KG1 (cell line): ENCODE measurements around the gene LYPD6.
"Not testable (repeated sequence)": the region's sequence is repeated elsewhere in the genome, so short reads cannot be mapped to it uniquely, and the experiment has no call there.

ENCODE experiments used
- DNase-seq: peaks from one replicate; lab custom pipeline; 2025; lab: John Stamatoyannopoulos, UW

Gene LYPD6

DNA sequence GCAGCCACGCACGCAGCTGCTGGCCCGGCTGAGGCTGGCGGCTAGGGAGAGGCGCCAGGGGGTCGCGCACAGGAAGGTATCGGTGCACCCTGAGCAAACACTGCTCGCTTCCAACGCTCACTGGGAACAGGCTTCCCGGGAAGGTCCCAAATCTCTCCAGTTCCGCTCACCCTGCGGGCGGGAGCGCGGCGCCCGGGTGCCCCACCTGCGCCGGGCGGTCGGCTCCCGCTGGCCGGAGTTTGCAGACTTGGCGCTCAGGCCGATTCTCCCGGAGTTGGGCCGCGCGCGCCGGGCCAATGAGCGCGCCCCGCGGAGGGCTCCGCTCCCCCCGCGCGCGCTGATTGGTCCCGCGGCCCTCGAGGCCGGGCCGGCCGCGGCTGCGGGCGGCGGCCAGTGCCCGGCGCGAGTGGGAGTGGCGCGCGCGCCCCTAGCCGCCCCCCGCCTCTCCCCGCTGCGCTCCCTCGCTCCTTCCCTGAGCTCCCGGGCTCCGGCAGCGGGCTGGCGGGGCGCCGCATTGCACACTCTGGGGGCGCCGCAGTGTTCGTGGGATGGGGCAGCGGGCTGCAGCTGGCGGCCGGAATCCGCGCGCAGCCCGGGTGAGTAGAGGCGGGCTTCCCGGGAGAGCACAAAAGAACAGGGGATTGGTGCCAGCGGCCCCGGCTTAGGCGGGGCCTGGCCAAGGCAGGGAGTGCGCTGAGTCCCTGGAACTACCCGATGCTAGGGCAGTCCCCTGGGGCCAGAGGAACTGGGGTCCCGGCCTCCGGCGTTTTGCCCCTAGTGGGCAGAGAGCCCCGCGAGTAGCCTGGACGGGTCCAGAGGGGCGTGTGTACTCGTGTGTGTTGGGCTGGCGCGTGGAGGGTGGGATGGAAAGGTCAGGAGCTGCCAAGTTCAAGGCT lies at the start of gene LYPD6:
LYPD6 (plus strand) TSS at position 461 of the 896 bp plus-strand sequence. CDS start 107,122 bp downstream, outside the sequence.
- DNase-seq = no peak

GRCh38 chr2:149281441-149281840 lies 48.9 kb upstream of the LYPD6 start:
- no peak for DNase-seq

- DNase-seq = no peak
Measured at GRCh38 chr2:149290662-149291061, 39.7 kb upstream of the LYPD6 start.

- no peak for DNase-seq
Measured at GRCh38 chr2:149291881-149292280, 38.5 kb upstream of the LYPD6 start.

DNA sequence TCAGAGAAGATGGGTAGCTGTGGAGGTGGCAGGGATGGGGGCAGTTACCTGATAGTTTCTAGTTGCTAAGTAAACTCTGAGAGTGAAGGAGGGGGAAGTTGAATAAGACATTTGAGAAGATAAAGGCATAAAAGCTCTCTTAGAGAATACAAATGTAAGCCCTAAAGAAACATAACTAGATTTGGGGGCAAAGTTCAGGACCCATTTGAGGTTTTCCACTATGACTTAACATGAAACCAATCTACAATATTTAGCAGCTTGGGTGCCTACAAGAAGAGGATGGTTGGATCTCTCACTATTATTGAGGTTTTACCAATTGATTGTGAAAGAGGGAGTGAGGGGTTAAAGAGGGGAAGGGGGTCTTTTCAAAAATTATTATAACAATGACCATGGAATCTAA lies 34.4 kb upstream of the LYPD6 start:
- no peak for DNase-seq

GRCh38 chr2:149307014-149307413 lies 23.4 kb upstream of the LYPD6 start:
- no peak for DNase-seq

DNA sequence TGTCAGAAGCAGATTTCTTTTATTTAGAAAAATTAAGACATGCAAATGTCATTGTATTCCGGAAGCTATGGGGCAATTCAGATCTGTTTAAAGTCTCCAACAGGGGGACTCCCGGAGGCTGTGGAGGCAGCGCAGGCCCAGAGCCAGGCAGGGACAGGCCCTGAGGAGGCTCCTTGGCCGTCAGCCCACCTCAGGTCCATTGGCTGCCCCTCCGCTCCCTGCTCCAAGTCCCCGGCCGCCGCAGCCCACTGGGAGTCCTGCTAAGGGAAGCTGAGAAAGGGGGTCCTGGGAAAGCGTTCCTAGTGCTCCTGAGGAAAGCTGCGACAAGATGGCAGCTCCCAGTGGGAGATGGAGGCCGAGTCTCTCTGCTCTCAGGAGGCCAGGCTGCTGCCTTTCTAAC lies 20.0 kb upstream of the LYPD6 start:
- no peak for DNase-seq

DNA sequence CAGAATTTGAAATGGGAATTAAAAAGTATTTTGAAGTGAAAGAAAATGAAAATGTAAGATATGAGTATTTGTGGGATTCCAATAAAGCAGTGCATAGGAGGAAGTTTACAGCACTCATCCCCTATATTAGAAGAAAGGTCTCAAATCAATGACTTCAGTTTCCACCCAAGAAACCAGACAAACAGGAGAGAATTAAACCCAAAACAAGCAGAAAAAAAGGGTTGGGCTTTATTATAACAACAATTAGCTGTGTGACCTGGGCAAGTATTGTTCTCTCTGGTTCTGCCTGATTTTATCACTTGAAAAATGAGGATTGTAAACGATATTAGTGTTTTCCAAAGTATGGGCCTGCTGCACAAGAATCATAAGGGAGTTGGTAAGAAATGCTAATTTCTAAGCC lies 18.3 kb upstream of the LYPD6 start:
- DNase-seq = no peak

DNA sequence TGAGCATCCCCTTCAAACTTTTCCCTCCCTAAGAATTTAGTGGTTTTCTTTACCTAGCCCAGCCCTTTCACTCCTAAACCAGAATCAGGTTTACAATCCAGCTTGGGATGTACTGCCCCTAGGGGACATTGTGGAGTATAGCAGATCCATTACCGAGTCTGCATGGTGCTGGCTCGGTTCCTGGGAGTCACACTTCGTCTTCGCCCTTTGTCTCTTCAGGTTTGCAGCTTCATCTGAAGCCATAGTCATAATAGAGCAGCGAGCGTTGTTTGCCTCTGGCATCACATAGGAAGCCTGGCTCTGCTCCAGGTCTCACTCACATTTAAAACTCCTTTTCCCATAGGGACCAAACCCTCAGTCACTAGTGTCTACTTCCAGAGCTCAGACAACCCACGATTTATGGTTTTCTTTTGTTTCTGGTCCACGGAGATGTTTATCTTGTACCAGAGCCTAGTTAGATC lies 16.8 kb upstream of the LYPD6 start:
- DNase-seq = no peak

DNA sequence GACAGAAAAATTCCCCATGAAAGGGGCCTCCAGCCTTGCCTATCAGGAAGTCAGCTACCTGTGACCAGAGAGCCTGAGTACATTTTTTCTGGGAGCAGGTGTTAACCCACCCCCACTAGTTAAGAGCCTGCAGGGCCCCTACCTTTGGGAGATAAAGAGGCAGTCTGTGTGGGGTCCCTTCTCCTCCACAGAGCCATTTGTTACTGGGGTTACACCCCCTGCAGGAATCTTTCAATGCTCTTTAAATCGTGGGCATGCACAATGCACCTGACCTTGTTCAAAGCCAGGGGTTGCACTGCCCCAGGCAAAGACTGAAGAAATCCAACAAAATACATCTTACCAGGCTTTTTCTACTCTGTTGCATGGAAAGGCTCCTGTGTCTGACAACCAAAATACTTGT lies 15.7 kb upstream of the LYPD6 start:
- DNase-seq = no peak

DNA sequence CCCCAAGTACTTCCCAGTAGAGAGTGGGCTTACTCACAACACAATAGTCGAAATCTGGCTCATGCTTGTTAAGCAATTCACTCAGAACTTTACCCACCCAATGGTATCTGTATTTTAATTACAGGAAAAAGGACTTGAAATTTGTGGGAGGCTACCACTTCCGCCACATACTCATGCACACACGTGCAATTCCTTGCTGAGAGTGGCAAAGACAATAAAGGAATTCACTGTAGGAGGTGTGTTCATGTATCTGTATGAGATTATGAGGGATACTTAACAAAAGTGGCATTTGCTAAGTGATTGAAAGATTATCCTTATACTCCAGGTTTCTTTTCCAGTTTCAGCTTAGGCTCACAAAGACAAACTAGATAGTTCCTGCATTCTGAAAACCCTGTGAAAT lies 14.9 kb upstream of the LYPD6 start:
- no peak for DNase-seq

- not testable (repeated sequence) for DNase-seq
Measured at GRCh38 chr2:149318566-149318965, 11.8 kb upstream of the LYPD6 start.

DNA sequence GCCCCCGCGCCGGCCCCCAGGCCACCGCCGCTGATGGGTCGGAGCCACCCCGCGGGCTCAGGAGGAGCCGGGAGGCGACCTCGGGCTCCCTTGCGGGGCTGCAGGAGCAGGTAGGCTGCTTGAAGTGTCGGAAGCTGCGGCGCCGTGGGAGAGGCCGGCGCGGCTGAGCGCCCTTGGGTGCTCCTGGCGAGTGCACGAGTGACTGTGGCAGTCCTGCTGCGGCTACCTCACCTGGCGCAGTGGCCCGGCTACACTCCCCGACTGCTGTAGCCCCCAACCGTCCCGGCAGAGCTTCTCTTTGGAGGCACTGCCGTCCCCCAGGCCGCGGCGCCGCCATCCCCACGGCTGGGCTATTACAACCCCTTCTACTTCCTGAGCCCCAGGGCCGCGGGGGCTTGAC lies 10.0 kb upstream of the LYPD6 start:
- no peak for DNase-seq

DNA sequence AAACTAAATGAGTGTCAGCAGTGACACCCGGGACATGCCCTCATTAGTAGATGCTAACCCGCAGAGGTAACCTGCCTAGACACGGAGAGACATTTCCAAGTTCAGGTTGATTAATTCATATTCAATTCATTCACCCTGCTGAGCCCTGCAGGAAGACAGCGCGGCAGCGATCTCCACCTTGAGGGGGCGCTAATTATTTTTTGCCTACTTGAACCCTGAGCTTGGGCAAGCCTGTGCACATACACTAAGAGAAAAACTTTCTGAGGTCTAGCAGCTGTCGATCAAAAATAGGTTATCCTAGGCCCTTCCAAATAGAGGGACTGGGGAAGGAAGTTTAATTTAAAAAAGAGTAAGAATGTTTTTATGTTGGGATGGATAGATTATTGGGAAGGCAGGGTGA lies 1.3 kb upstream of the LYPD6 start:
- DNase-seq = no peak

GRCh38 chr2:149329489-149330126 lies 779 bp upstream of the LYPD6 start:
- DNase-seq = no peak

GRCh38 chr2:149331023-149331400 lies 625 bp downstream of the LYPD6 start:
- DNase-seq = no peak

GRCh38 chr2:149332364-149332763 lies 2.0 kb downstream of the LYPD6 start:
- no peak for DNase-seq

GRCh38 chr2:149333636-149334035 lies 3.2 kb downstream of the LYPD6 start:
- no peak for DNase-seq

DNA sequence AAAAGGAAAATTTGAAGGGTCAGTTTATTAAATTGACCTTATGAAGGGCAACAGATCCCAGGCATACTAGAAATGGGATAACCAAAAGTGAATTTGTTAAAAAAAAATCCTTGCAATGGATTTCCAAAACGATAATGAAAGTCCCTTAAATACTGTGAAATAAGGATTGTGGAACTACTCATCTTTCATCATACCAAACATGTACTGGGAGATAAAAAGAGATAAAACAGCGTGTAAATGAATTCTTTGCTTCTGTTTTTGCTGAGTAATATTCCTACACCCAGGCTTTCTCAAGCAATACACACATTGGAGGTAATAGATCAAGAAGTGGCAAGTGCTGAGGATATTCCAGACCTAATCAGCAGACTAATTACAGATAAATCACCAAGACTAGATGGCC lies 3.8 kb downstream of the LYPD6 start:
- DNase-seq = no peak

DNA sequence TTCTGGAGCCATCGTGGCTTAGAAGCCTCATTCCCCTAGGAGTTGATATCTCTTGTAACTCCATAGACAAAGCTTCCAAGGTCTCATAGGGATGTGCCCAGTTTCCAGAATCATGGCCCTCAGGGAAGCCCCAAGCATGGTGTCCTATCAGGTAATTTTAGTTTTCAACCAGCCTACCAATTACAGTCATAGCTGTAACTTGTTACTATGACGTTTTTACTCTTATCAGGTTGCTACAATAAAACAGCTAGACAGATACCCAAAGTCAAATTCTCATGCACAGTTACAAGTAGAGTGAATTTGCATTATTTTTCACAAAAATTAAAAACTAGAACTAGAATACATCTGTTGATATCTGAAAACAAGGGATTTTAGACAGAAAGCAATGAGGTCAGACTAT lies 8.9 kb downstream of the LYPD6 start:
- no peak for DNase-seq

DNA sequence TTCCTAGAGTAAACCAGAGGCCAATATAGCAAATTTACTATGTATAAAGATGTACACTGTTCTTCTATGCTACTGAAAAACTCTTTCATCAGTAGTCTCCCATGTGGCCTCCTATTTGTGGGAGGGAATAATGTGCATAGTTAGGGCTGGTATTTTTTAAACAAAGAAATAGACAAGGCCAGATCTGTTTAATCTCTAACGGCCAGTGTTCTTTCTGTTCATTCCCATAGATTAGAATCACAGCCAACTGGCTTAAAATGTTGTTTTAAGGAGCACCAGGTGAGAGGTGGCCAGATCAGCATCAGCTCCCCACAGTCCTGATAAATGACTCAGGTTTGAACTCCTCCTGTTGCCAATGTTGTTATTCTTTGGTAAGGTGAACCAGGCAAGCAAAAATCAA lies 12.1 kb downstream of the LYPD6 start:
- no peak for DNase-seq

DNA sequence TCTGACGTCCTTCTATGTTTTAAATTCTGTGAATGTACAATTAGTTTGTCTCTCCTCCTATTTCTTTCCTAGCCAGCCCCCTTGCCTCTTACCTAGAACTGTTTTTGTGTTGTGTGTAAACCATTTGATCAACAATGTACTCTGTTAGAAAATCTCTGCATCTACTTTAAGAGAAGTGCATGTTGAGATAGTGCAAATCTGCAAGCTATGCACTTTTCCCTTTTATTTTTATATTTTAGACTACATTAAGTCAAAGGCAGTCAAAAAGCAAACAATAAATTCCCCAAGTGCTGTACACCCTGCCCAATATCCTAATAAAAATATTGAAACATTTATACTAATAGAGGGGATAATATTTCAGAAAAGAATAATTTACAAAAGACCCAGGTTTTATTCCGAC lies 13.7 kb downstream of the LYPD6 start:
- no peak for DNase-seq

DNA sequence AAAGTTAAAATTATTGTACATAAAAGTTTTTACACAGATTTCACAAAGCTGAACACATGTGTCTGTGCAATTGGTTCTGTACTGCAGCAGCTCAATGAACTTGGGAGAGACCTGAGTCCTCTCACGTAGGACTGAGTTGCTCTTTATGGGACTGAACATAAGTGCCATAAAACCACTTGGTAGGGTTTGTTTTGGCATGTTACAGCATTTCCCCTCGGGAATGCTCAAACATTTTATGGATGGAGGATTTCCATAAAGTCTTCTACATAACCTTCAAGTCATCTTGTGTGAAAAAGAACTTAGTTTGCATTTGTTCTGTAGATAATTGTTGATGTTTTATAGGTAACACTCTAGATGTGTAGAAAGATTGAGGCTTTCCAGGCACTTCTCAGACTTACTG lies 15.9 kb downstream of the LYPD6 start:
- DNase-seq = no peak

- no peak for DNase-seq
Measured at GRCh38 chr2:149348291-149348690, 17.9 kb downstream of the LYPD6 start.
